Measurements from ENCODE around the gene RELCH.

RELCH gene

GRCh38 chr18:62187543-62188510, 772 bp downstream of the RELCH start:
- DNase-seq, result no peak

- no peak for DNase-seq
These were observed 2.2 kb downstream of the RELCH start for GRCh38 chr18:62189208-62189607.

- no peak for DNase-seq
These were observed 9.0 kb downstream of the RELCH start for GRCh38 chr18:62196079-62196478.

DNA sequence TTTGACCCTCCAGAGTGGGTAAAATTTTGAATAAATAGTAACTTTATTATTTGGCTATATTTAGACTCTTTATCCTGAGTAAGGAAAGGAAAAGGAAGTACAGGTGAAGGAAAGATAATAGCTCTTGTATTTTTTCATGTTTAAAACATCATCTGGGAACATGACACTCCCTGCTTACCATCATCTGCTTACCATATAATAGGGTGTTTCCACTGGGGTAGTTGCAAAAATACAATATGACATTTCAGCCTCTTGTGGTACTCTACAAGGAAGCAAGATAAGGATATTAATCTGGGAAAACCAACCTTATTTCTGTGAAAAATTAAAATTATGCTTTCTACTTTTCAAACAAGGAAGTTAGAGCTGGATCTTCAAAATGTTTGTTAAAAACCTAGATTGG, 9.9 kb downstream of the RELCH start:
- no peak for DNase-seq

- no peak for DNase-seq
These were observed 11.2 kb downstream of the RELCH start for GRCh38 chr18:62198259-62198658.

DNA sequence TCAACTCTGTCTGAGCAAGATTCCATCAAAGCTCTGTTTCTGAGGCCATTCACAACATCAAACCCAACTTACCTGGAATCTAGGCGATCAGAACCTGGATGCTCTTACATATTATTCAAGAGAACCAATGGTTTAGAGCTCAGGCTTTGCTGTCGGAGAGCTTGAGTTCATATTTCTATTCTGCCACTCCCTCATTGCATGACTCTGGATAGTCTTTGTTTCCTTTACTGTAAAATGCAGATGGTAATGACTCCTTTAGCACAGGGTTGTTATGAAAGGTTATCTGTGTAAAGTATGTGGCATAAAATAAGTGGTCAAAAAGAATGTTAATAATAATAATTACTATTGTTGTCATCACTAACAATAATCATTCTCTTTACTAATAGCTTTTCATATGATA, 12.6 kb downstream of the RELCH start:
- no peak for DNase-seq

DNA sequence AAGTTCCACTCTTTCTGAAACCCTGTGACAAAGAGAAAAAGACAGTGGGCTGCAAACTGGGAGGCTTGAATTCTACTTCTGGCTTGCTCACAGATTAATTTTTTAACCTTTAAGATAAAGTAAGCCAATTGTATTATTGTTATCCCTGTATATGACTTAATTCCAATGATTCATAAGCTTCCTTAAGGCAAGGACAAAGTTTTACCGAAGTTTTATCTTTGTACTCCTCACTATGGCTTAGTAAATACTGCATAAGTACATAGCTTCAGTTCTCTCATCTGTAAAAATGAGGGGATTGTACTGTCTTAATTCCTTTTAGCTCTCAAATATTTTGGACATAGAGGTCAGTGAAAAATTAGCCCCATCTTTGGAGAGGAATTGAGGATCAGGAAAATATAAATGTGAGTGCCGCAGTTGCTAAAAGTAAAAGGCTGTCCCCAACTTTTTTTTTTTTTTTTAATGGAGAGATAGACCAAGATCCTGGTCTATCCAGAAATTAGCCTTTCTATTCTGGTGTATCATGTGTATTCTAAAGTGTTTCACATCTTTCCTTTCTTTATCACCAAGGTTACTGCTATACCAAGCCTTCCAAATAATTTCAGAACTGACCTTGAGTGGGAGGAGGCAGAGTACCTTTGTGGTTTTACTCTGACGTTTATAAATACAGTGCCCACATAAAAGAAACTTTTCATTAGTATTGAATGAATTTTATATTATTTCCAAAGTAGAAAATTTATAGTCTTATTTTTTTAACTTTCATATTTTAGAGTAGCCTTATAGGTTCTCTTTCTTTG, 13.3 kb downstream of the RELCH start:
- no peak for DNase-seq

GRCh38 chr18:62201870-62202269, 14.8 kb downstream of the RELCH start:
- DNase-seq, result no peak

DNA sequence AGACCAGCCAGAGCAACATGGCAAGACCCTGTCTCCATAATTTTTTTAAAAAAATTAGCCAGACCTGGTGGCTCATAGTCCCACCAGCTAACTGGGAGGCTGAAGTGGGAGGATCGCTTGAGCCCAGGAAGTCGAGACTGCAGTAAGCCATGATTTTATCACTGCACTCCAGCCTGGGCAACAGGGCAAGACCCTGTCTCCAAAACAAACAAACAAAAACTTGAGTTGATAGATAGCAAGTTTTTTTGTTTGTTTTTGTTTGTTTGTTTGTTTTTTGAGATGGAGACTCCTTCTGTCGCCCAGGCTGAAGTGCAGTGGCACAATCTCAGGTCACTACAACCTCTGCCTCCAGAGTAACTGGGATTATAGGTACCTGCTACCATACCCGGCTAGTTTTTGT, 18.8 kb downstream of the RELCH start:
- DNase-seq, result no peak

- no peak for DNase-seq
These were observed 19.5 kb downstream of the RELCH start for GRCh38 chr18:62206593-62206992.

- no peak for DNase-seq
These were observed 22.0 kb downstream of the RELCH start for GRCh38 chr18:62209046-62209445.

- DNase-seq, result no peak
These were observed 23.1 kb downstream of the RELCH start for GRCh38 chr18:62210138-62210537.

DNA sequence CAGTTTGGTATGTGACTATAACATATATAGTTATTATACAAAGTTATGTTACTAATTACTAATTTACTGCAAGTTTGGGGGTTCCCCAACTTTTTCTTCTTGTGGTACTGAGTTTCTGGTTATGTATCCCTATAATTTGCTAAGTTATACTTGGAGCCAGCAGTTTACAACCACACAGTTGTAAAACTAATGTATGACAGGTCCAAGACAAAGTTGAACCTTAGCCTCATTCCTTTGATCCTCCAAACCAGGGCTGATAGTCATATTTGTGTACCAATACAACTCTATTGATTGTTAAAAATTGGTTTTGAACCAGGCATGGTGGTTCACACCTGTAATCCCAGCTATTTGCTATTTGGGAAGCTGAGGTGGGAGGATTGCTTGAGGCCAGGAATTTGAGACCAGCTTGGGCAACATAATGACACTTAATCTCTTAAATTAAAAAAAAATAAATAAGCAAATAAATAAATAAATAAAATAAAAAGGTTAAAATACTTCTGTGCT, 24.3 kb downstream of the RELCH start:
- no peak for DNase-seq

DNA sequence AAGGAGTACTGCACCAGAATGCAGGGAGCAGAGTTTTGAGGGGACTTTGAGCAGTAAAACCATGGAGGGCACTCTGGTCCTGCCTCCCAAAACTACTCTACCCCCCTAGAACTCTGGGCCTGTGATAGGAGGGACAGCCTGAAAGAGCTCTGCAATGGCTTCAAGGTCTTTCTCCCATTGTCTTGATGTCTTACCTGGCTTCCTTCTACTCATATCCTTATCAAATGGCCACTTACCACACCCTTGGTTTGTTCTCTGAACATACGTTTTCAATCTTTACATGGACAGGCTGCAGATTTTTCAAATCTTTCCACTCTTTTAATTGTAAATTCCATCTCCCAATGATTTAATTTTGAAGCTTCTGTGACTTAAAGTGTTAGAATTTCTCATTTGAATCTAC, 27.7 kb downstream of the RELCH start:
- DNase-seq, result no peak

DNA sequence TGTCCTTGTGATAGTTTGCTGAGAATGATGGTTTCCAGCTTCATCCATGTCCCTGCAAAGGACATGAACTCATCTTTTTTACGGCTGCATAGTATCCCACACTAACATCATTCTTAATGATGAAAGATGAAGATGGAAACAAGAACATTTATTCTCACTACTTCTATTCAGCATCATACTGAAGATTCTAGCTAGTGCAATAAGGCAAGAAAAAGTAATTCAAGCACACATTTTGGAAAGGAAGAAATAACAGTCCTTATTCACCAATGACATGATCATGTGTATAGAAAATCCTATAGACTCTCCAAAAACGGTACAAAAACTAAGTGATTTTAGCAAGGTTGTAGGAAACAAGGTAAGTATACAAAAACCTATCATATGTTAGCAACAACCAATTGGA, 37.2 kb downstream of the RELCH start:
- DNase-seq, result no peak

GRCh38 chr18:62226047-62226446, 39.0 kb downstream of the RELCH start:
- no peak for DNase-seq

- no peak for DNase-seq
These were observed 49.2 kb downstream of the RELCH start for GRCh38 chr18:62236252-62236651.

DNA sequence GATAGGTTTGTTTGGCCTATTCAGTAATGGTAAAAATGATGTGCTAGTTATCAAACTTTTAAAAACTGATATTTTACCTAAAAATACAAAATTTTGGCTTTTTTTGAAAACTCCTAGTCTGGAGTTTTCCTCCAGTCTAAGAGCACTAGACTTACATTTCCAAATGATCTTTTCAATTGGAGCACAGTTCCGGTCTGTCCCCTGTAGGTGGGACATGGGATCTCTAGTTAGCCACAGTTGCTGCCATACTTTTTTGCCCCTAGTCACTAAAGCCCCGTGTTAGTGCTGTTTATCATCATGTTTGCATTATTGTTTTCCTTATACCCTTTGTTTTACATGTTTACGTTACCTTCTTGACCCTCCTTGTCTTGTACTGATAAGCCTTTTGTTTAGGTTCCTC, 52.4 kb downstream of the RELCH start:
- DNase-seq, result no peak

GRCh38 chr18:62242955-62243354, 55.9 kb downstream of the RELCH start:
- DNase-seq, result no peak

DNA sequence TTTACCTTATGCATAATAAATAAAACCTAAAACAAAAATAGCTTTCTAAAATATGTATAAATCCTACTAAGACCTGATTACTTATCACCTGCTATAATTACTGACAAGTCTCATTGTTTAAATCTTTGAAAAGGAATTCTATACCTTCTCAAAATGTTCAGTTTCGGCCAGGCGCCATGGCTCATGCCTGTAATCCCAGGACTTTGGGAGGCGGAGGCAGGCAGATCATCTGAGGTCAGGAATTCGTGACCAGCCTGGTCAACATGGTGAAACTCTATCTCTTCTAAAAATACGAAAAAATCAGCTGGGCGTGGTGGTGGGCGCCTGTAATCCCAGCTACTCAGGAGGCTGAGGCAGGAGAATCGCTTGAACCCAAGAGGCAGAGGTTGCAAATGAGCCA, 58.1 kb downstream of the RELCH start:
- no peak for DNase-seq

- DNase-seq, result no peak
These were observed 58.6 kb downstream of the RELCH start for GRCh38 chr18:62245699-62246098.

GRCh38 chr18:62248313-62248712, 61.3 kb downstream of the RELCH start:
- no peak for DNase-seq

- no peak for DNase-seq
These were observed 62.5 kb downstream of the RELCH start for GRCh38 chr18:62249478-62250097.
